SJCRH30 (cell line): ENCODE data around the gene PARM1. TPM values are rescaled to one million over a fixed set of nuclear protein-coding genes. Genes with fewer than 3 reads are reported as not detected.
A peak's percentile ranks its signal among the peaks of the same experiment; 100 is the strongest.

Experiments
- DNase-seq, 2 experiments: peaks; one replicate each; pipeline ENCODE4 v3.0.0-alpha.2; 2015 to 2020
- H3K27ac ChIP-seq: fragments of 250-450 bp; sonication (Bioruptor Pico); 2 replicates; pipeline ENCODE4 v1.5.1; 2020; ENCODE audit warnings: mild to moderate bottlenecking, moderate library complexity
- H3K27me3 ChIP-seq: fragments of 250-450 bp; sonication (Bioruptor Pico); 2 replicates; pipeline ENCODE4 v1.5.1; 2020; ENCODE audit warnings: mild to moderate bottlenecking, moderate library complexity
- H3K36me3 ChIP-seq: fragments of 250-450 bp; sonication (Bioruptor Pico); 2 replicates; pipeline ENCODE4 v1.5.1; 2020; ENCODE audit warnings: mild to moderate bottlenecking, moderate library complexity
- H3K4me1 ChIP-seq: fragments of 250-450 bp; sonication (Bioruptor Pico); 2 replicates; pipeline ENCODE4 v1.5.1; 2020; ENCODE audit warnings: mild to moderate bottlenecking, moderate library complexity
- H3K4me3 ChIP-seq: fragments of 250-450 bp; sonication (Bioruptor Pico); 2 replicates; pipeline ENCODE4 v1.5.1; 2020; ENCODE audit warnings: mild to moderate bottlenecking, moderate library complexity
- H3K9me3 ChIP-seq: fragments of 250-450 bp; sonication (Bioruptor Pico); replicated peaks from 2 replicates; pipeline ENCODE4 v1.5.1; 2020; ENCODE audit warnings: mild to moderate bottlenecking, moderate library complexity
- total RNA-seq: library from RNA; depleted of rRNA; stranded (reverse); fragments of >200 nt; shearing (Covaris generic); gene quantifications from 2 replicates; pipeline ENCODE4 v1.2.3, GENCODE V29; 2014

PARM1 gene
- total RNA-seq, 1 experiment from 2014 or later: 128 TPM

DNA sequence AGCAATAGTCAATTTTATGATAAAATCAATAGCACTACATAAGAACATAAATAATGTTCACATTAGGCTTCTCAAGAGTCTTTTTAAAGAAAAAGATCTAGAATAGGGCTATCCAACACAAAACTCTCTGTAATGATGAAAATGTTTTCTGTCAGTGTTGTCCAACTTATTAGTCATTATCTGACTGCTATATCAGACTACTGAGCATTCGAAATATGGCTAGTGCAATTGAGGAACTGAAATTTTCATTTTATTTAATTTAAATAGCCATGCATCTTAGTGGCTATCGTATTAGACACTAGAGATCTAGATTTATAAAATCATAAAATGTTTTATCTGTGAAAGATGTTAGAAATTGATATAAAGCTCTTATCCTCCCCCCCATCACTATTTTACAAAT lies 26.0 kb downstream of the PARM1 start:
- Histone ChIP-seq H3K4me3 (no peak overlapping the region), H3K36me3 (no peaks in the 10 kb centered on the region; the same call in 1 of the 2 replicates), H3K4me1 (peaks cover 10% of the 10 kb centered on the region), H3K9me3 (0 out of 2 replicates have a peak, but pooled peaks cover 7% of the 10 kb centered on the region), H3K27ac (no peak overlapping the region), H3K27me3 (no peaks in the 10 kb centered on the region)
- no peak for DNase-seq

DNA sequence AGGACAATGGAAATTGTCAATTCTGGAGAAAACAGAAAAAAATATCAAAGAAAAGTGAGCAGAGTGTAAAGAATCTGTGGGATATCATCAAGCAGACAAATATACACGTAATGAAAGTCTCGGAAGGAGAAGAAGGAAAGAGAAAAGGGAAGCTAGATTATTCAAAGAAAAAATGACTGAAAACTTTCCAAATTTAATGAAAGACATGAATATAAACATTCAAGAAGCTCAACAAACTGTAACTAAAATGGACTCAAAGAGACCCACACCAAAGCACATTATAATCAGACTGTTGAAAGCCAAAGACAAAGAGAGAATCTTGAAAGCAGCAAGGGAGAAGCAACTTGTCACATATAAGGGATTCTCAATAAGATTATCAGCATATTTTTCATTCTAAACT lies 28.3 kb downstream of the PARM1 start:
- Histone ChIP-seq H3K4me1 (no peaks in the 10 kb centered on the region), H3K4me3 (no peak overlapping the region), H3K9me3 (0 out of 2 replicates have a peak, but pooled peaks cover 7% of the 10 kb centered on the region), H3K27ac (no peak overlapping the region), H3K27me3 (no peaks in the 10 kb centered on the region), H3K36me3 (no peaks in the 10 kb centered on the region; the same call in 1 of the 2 replicates)
- DNase-seq: no peak

DNA sequence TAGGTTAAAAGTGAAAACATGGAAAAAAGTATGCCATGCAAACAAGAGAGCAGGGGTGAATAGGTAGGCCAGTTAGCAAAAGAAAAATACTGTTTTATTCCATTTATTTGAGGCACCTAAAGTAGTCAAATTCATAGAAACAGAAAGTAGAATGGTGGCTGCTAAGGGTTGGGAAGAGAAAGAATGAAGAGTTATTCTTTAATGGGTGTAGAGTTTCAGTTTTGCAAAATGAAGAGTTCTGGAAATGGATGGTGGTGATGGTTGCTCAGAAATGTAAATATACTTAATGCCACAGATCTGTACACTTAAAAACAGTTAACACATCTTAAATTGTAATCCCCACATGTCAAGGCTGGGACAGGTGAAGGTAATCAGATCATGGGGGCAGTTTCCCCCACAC lies 29.7 kb downstream of the PARM1 start:
- Histone ChIP-seq H3K9me3 (0 out of 2 replicates have a peak, but pooled peaks cover 7% of the 10 kb centered on the region), H3K27me3 (no peaks in the 10 kb centered on the region), H3K4me3 (no peak overlapping the region), H3K4me1 (no peaks in the 10 kb centered on the region), H3K36me3 (no peaks in the 10 kb centered on the region; the same call in 1 of the 2 replicates), H3K27ac (no peak overlapping the region)
- DNase-seq: no peak

DNA sequence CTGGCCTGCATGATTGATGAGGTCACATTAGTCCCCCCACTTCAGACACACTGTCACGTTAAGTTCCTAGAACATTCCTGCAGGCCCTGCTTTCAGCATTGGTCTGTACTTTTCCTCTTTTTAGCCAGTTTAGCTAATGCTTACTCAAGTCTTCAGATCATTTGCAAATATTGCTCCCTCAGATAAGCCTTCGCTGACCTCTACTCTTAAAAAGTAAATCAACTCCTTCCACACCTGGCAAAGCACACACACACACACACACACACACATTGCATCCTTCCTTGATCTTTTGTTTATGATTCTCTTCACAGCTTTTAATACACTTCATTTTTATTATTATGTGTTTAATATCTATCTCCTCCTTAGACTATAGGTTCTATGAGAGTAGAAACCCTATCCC lies 31.4 kb downstream of the PARM1 start:
- no peak for DNase-seq
- H3K4me3 ChIP-seq: no peak overlapping the region
- H3K27me3 ChIP-seq: no peaks in the 10 kb centered on the region

DNA sequence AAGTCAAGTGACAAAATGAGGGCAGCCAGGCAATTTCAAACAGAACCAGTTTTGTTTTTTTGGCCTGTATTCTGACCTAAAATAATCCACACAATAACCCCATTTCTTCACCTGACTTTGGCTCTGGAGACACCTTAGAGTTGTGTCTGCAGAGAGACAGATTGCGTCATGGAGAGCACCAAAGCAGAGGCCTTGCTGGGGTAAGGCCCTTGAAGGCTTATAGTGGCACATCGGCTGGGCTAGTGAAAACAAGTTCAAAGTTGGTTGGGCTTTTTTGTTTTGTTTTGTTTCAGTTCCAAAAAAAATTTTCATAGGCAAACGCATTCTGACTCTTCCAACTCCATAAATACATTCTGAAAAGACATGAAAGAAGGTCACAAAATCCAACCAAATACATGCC lies 34.4 kb downstream of the PARM1 start:
- DNase-seq: no peak
- peaks cover 3% of the 10 kb centered on the region; the same call in 1 of the 2 replicates for H3K4me1 ChIP-seq
- 0 out of 2 replicates have a peak, but pooled peaks cover 3% of the 10 kb centered on the region for H3K36me3 ChIP-seq

More for the DNA sequence above, 31.4 kb downstream of the PARM1 start:
- H3K36me3 ChIP-seq: no peaks in the 10 kb centered on the region; the same call in 1 of the 2 replicates
- no peak overlapping the region for H3K27ac ChIP-seq
- 0 out of 2 replicates have a peak, but pooled peaks cover 7% of the 10 kb centered on the region for H3K9me3 ChIP-seq
- H3K4me1 ChIP-seq: no peaks in the 10 kb centered on the region

DNA sequence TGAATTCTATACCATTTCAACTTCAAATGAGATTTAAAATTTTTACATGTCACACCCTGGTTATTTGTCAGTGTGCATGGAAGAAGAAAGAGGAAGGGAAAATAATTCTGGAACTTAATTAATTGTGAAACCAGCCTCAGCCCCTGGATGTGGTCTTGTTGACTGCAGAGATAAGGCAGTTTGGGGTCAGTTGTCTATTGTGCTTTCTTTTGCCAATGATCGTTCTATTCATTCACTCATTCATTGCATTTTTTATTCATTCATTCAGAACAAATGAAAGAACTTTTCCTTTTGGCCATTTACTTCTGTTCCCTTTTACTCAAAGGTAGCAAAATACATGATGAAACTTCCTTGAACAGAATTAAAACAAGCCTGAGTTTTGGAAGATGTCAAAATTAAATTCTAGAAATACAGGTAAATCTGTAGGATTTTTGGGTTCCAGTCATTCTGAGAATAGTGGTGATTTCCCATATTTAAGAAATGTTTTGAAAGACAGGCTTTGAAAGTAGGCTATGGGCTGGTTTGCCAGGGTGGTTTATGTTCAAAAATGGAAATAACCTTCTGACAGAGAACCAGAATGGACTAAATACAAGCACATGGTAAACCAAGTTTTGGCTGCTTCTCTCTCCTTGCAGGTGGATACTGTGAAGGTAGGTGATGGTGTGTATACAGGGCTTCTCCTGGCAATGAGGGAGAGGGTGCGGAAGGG lies 35.7 kb downstream of the PARM1 start:
- no peak for DNase-seq
- Histone ChIP-seq H3K4me3 (no peak overlapping the region), H3K4me1 (peaks cover 3% of the 10 kb centered on the region; the same call in 1 of the 2 replicates)

More for the DNA sequence above, 34.4 kb downstream of the PARM1 start:
- Histone ChIP-seq H3K27ac (no peak overlapping the region), H3K27me3 (no peaks in the 10 kb centered on the region), H3K4me3 (no peak overlapping the region), H3K9me3 (0 out of 2 replicates have a peak, but pooled peaks cover 2% of the 10 kb centered on the region)

DNA sequence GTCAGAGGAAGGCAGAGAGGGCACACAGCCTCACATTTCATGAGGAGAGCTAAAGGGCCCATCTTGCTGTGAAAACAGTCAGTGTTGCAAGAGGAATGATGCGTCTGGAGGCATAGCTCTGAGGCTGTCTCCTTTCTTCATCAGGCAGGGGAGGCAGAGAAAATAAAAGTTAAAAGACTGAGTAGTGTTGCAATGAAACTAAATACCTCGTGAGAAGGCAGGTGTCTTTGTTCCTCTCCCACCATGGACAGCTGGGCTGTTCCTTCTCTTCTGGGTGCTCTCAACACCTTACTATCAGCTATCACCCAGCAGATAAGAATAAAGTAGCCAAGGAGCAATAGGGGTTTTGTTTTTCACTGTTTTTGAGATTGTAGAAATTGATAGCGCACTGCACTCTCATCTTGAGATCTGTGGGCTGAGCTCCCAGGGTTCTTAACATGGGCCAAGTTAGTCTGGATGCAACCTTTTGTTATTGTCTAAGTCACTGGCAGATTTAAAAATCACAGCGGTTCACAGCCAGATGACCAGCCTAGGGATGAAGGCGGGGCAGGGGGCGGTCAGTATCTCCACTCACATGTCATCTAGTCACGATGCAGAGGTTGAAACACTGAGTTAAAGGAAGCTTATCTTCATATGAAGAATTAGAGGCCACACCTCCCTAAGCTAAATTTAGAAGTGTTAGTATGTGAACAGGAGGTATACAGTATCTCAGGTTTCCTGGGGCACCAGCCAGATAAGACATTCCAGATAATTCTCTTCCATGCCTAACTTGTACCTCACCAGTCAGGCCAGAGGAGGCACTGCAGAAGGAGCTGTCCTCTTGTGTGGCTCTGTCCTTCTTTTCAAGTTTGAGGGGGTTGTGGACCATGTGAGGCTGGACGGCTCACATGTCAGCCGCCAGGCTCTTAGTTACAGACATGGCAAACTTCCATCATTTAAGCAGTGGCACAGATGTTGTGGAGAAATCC lies 36.9 kb downstream of the PARM1 start:
- Histone ChIP-seq H3K9me3 (0 out of 2 replicates have a peak, but pooled peaks cover 3% of the 10 kb centered on the region), H3K4me1 (peaks cover 3% of the 10 kb centered on the region; the same call in 1 of the 2 replicates), H3K4me3 (no peak overlapping the region), H3K27ac (no peak overlapping the region), H3K27me3 (no peaks in the 10 kb centered on the region), H3K36me3 (peaks cover 6% of the 10 kb centered on the region; the same call in 1 of the 2 replicates)
- peak; percentile 26 to 50 for DNase-seq

More for the DNA sequence above, 35.7 kb downstream of the PARM1 start:
- no peak overlapping the region for H3K27ac ChIP-seq
- no peaks in the 10 kb centered on the region for H3K9me3 ChIP-seq
- H3K27me3 ChIP-seq: no peaks in the 10 kb centered on the region
- 0 out of 2 replicates have a peak, but pooled peaks cover 6% of the 10 kb centered on the region for H3K36me3 ChIP-seq

DNA sequence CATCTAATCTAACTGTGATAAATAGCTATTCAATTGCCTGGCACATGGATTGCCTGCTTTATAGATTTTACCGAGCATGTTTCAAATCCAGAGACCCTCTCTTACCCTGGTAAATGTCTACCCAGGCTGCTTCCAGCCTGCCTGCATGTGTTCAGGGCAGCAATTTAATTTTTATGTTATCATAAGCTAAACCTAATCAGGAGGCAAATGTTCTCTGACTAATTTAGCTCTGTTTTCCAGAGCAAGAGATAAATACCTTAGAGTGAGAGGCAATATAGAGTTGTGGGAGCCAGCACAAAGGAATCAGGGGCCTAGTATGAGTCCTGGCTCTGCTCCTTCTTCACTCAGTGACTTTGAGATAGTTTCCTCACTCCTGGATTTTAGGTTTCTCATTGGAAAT lies 37.7 kb downstream of the PARM1 start:
- Histone ChIP-seq H3K27ac (no peak overlapping the region), H3K36me3 (peaks cover 10% of the 10 kb centered on the region; the same call in 1 of the 2 replicates), H3K4me3 (no peak overlapping the region), H3K27me3 (no peaks in the 10 kb centered on the region), H3K9me3 (0 out of 2 replicates have a peak, but pooled peaks cover 3% of the 10 kb centered on the region), H3K4me1 (peaks cover 3% of the 10 kb centered on the region; the same call in 1 of the 2 replicates)
- DNase-seq: no peak

DNA sequence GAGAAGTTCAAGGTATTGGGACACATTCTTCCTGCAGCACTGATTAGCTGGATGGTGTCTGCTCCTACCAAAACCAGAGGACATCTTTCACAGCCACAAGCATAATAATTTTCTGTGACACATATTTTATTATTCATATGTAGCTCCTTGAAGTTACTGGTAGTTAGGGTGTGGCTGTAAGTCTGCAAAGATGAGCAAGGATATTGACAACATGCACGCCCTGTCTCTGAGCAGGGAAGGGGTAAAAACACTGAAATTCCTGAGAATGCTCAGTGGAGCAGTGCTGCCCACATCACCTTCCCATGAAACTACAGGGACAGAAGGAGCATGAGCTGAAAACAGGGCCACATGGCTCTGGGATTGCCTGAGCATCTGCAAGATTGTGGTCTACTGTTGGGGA lies 38.9 kb downstream of the PARM1 start:
- H3K27ac ChIP-seq: no peak overlapping the region
- no peak for DNase-seq
- no peak overlapping the region for H3K4me3 ChIP-seq
- H3K36me3 ChIP-seq: peaks cover 11% of the 10 kb centered on the region; the same call in 1 of the 2 replicates
- H3K4me1 ChIP-seq: peaks cover 3% of the 10 kb centered on the region; the same call in 1 of the 2 replicates
- no peaks in the 10 kb centered on the region for H3K27me3 ChIP-seq
- H3K9me3 ChIP-seq: 0 out of 2 replicates have a peak, but pooled peaks cover 3% of the 10 kb centered on the region

DNA sequence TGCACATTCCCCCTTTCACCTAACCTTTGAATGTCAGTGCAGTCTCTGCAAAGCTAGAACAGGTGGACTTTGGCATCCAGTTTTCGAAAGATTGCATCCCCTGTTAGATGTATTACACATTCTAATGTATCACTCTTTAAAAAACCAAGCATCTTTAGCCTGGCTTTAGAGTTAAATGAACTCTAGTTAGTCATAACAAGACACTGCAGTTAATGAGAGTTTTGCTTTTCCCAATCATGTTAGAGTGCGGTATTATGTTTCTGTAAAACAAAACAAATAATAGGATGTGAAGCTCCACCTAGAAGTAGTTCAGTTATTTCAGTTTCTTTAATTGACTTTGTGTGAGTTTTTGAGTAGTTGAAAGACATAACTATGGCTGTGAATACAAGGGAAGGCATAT lies 42.2 kb downstream of the PARM1 start:
- Histone ChIP-seq H3K4me1 (peaks cover under 1% of the 10 kb centered on the region; the same call in 1 of the 2 replicates), H3K27me3 (no peaks in the 10 kb centered on the region), H3K4me3 (no peak overlapping the region), H3K9me3 (peaks cover 13% of the 10 kb centered on the region; the same call in 1 of the 2 replicates), H3K27ac (no peak overlapping the region), H3K36me3 (peaks cover 15% of the 10 kb centered on the region; the same call in 1 of the 2 replicates)
- no peak for DNase-seq

DNA sequence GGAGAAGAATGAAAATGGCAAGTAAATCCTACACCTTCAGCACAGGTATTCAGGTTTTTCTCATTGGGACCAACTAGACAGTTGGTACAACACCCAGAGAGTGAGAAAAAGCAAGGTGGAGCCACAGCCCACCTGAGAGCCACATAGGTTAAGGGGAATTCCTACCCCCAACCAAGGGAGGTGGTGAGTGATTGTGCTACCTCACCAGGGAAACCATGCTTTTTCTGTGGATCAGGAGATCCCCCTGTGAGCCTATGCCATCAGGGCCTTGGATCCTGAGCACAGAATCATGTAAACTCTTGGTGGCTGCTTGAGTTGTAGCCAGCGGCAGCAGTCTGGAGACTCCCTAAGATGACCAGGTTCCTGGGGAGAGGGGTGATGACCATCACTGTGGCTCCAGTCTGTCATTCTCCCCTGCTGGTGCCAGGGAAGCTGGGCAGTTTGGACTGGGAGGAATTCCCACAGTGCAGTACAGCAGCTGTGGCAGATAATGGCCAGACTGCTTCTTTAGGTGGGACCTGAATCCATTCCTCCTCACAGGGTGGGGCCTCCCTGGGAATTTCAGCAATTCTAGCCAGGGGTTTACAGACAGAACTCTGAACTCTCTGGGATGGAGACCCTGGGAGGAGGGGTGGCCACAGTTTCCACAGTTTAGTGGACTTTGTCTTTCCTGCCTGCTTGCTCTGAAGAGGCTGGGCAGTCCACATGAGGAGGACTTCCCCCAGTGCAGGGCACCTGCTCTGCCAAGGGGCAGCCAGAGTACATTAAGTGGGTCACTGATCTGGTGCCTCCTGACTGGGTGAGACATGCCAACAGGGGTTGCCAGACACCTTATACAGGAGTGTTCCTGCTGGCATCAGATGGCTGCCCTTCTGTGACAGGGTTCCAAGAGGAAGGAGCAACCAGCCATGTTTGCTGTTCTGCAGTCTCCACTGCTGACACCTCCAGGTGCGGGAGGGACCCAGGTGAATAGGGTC lies 43.2 kb downstream of the PARM1 start:
- Histone ChIP-seq H3K4me1 (no peaks in the 10 kb centered on the region), H3K27me3 (no peaks in the 10 kb centered on the region), H3K36me3 (peaks cover 15% of the 10 kb centered on the region; the same call in 1 of the 2 replicates), H3K4me3 (no peak overlapping the region), H3K27ac (no peak overlapping the region), H3K9me3 (peaks cover 13% of the 10 kb centered on the region; the same call in 1 of the 2 replicates)
- no peak for DNase-seq

DNA sequence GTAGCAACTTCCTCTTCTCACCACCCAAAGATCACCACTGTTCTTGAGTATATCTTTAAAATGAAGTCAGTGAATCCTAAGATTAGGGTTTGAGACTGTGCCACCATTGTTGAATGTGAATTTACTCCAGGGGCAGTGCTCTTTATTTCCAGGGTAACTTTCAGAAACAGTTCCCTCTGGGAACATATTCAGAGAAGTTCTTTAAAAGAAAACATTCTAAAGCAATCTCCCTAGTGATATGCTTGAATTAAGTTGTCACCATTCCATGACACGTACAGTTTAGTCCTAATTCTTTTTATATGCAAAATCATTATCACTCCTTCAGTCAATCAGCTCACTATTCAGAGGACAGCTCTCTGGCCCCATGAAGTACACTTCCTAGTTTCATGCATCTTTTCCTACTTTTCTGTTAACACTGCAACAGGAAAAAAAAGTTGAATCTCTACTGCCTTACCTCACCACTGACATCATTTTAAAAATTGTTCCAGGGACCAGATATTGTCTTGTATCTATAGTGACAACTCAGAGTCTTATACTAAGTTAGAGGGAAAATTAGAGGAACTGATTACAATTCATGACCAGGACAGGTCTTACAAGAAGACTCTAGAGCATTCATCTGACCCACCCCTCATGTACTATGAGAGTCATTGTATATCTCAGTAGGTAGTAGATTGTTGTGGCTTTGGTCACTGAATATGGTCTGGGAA lies 49.8 kb downstream of the PARM1 start:
- Histone ChIP-seq H3K36me3 (no peaks in the 10 kb centered on the region; the same call in 1 of the 2 replicates), H3K27me3 (no peaks in the 10 kb centered on the region)

DNA sequence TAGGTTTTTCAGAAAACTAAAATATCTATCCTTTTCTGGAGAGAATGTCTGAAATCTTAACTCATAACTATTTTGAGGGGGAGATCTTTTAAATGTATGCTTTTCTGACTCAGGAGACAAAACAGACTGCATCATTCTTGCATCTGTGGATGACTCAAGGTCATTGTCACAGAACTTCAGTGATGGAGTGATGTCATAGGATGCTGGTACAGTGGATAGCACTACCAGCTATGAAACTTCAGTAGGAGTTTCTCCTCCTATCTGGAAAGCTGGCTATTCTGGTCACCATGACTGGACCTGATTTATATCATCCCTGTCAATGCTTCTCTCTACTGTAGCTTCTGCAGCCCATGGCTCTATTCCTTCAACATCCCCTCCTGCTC lies 50.3 kb downstream of the PARM1 start:
- no peaks in the 10 kb centered on the region for H3K4me1 ChIP-seq
- no peak overlapping the region for H3K4me3 ChIP-seq
- DNase-seq: no peak
- H3K27ac ChIP-seq: no peak overlapping the region
- no peaks in the 10 kb centered on the region for H3K27me3 ChIP-seq
- no peaks in the 10 kb centered on the region; the same call in 1 of the 2 replicates for H3K36me3 ChIP-seq
- 0 out of 2 replicates have a peak, but pooled peaks cover 4% of the 10 kb centered on the region for H3K9me3 ChIP-seq

More for the DNA sequence above, 49.8 kb downstream of the PARM1 start:
- Histone ChIP-seq H3K4me3 (no peak overlapping the region), H3K9me3 (0 out of 2 replicates have a peak, but pooled peaks cover 4% of the 10 kb centered on the region), H3K27ac (no peak overlapping the region), H3K4me1 (no peaks in the 10 kb centered on the region)
- no peak for DNase-seq
